ENCODE data around the gene ARID5A. TPM values are rescaled to one million over a fixed set of nuclear protein-coding genes. Genes with fewer than 3 reads are reported as not detected.

ARID5A gene
- total RNA-seq, 2 donors from 2014 or later, result 51.5 to 348 TPM

GRCh38 chr2:96521219-96521618, 15.3 kb upstream of the ARID5A start:
- DNase-seq (ENCODE audit: low spot score in 2 of 2) (no peak), ATAC-seq (no peak)
- peaks cover 5 to 22% of the 10 kb centered on the region in 2 donors for H3K9me3 Mint-ChIP-seq
- H3K27ac Mint-ChIP-seq, result peak overlapping the region in 1 of 2 donors; percentile 65
- peaks cover 4 to 22% of the 10 kb centered on the region in 2 donors for H3K36me3 Mint-ChIP-seq

DNA sequence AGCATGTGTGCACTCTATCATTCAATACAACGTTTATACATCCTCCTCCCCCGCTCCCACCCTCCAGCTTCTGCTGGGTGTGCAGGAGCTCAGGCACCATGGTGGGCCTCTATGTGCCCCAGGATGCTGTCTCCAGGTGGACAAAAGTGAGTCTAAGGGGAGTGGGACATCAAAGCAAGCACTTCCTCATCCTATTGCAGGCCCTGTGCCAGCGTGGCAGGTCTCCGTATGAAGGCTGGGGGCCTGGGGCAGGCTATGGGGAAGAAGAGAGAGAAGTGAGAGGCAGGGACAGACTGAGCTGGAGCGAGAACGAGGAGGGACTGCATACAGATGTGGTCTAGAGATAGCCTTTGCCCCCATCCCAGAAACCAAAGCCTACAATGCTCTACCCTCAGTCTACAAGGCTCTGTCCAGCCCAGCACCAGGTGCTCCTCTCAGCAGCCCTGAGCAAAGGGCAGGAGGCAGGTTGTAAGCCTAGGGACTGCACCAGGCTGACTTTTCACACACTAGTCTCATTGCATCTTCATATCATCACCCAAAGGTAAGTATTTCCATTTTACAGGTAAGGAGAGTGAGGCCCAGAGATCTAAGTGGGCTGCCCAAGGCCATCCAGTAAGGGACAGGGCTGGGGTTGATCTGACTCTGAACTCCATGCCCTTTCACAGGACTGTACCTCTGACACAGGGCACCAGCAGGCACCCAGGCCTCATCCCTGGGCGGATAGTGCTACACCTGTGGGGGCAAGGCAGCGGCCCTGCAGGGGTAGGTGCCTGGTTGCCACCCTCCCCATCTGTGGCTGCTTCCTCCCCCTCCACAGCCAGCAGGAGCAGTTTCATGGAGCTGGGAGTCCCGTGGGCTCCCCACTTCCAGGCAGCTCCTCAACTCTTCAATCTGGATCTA, 14.0 kb upstream of the ARID5A start:
- peaks cover 0 to 9% of the 10 kb centered on the region in 2 donors for H3K36me3 Mint-ChIP-seq
- H3K9me3 Mint-ChIP-seq, result peaks cover 0 to 10% of the 10 kb centered on the region in 2 donors
- DNase-seq (ENCODE audit: low spot score in 2 of 2) (no peak), ATAC-seq (no peak)
- peak overlapping the region in 1 of 2 donors; percentile 36 for H3K27ac Mint-ChIP-seq

DNA sequence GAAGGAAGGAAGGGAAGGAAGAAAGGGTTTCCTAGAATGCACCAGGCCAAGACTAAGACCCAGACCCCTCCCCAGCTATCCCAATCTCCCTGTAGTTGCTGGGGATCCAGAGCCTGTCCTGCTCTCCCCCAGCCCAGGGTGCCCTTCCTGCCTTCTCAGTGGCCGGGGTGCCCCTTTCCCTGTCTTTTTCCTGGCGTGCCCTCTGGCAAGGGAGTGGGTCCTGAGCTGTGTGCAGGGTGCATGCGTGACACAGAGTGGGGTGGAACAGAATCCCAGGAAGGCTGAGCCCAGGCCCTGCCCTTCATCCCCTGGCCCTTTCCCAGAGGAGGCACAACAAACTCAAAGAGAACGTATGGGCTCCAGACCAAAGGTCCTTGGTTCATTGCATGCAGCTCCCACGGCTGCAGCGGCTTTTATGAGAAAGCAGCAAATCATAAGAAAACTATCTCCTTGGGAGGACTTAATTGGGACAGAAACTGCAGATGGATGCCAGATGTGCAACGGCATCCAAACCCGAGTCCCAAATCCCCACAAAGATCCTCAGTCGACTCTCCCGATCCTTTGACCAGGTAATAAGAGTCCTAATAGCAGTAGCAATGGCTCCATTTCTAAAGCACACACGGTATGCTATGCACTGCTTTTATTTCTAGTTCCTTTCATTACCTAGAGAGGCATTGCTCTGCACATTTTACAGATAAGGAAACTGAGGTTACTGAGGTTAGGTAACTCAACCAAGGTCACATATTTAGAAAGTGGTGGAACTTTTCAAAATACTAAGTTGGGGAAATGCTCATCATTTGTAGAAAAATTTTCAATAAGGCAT, 12.7 kb upstream of the ARID5A start:
- H3K27ac Mint-ChIP-seq, result peak overlapping the region in 1 of 2 donors; percentile 5
- H3K9me3 Mint-ChIP-seq, result no peaks in the 10 kb centered on the region
- ATAC-seq, result peak in 1 of 2 donors; percentile 28
- no peak for DNase-seq (ENCODE audit: low spot score in 2 of 2)
- H3K36me3 Mint-ChIP-seq, result no peaks in the 10 kb centered on the region

GRCh38 chr2:96524482-96525210, 11.9 kb upstream of the ARID5A start:
- no peaks in the 10 kb centered on the region for H3K36me3 Mint-ChIP-seq
- DNase-seq (ENCODE audit: low spot score in 2 of 2), result peak in 1 of 2 donors; percentile 26
- peak overlapping the region in 1 of 2 donors; percentile 5 for H3K27ac Mint-ChIP-seq
- peak in 1 of 2 donors; percentile 42 for ATAC-seq
- H3K9me3 Mint-ChIP-seq, result no peaks in the 10 kb centered on the region

GRCh38 chr2:96525211-96525507, 11.4 kb upstream of the ARID5A start:
- Mint-ChIP-seq H3K9me3 (no peaks in the 10 kb centered on the region), H3K27ac (no peak overlapping the region), H3K36me3 (no peaks in the 10 kb centered on the region)
- DNase-seq (ENCODE audit: low spot score in 2 of 2) (no peak), ATAC-seq (no peak)

DNA sequence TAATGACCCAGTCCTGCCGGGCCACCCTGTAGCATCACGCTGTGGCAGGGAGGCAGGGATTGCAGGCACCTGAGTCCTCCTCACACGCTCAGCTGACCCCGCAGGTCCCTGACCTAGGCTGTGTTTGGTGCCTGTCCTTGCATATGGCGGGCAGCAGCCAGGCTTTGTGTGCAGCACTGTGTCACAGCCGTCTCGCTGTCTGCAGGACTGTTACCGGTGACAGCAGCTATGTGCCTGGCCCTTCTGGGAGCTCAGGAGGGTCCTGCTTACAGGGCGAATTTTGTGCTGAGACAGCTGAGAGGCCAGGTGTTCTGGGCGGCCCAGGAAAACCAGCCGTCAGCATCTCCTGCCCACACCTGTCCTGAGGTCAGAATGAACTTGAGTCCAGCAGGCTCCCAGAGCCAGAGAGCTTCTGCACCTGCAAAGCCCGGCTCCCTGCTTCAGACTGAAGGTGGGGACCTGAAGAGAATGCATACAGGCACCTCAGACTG, 10.4 kb upstream of the ARID5A start:
- ATAC-seq, result no peak
- Mint-ChIP-seq H3K9me3 (no peaks in the 10 kb centered on the region), H3K27ac (peak overlapping the region; percentile 44 to 98), H3K36me3 (no peaks in the 10 kb centered on the region)
- DNase-seq (ENCODE audit: low spot score in 2 of 2), result no peak

GRCh38 chr2:96526615-96527285, 9.8 kb upstream of the ARID5A start:
- ATAC-seq (no peak), DNase-seq (ENCODE audit: low spot score in 2 of 2) (no peak)
- H3K27ac Mint-ChIP-seq, result peak overlapping the region; percentile 88 to 98
- H3K9me3 Mint-ChIP-seq, result no peaks in the 10 kb centered on the region
- H3K36me3 Mint-ChIP-seq, result no peaks in the 10 kb centered on the region

GRCh38 chr2:96527286-96528005, 9.1 kb upstream of the ARID5A start:
- Mint-ChIP-seq H3K36me3 (no peaks in the 10 kb centered on the region), H3K27ac (peak overlapping the region; percentile 90 to 98), H3K9me3 (no peaks in the 10 kb centered on the region)
- ATAC-seq, result peak; percentile 26 to 44
- peak; percentile 70 to 78 for DNase-seq (ENCODE audit: low spot score in 2 of 2)

DNA sequence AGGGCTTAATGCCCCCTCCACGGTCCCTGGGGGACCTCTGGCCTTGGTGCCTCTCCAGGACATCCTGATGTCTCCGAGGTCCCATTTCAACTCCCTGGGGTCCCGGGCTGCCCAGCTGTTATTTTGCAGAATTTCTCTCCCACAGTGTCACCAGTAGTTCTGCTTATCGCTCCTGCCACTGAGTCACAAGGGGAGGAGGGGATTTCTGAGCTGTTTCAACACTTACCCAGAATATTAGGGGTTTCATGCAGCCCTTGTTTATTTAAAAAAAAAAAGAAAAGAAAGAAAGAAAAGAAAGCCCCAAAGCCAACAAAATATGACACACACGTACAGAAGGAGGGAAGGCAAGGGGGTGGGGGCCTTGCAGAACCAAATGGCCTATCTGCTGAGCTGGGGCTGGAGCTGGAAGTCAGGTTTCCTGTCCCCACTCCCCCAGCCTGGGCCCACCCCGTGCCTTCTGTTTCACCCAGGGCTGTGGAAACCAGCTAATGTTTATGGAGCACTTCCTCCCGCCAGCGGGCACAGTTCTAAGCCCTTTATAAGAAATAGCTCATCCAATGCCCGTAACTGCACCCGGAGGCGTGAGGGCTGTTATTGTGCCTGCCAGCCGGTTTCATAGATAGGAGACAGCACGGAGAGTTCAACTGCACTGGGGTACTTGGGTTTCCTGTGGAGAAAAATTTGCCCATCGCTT, 8.4 kb upstream of the ARID5A start:
- DNase-seq (ENCODE audit: low spot score in 2 of 2) (peak; percentile 78 to 85), ATAC-seq (peak; percentile 70)
- H3K9me3 Mint-ChIP-seq, result no peaks in the 10 kb centered on the region
- H3K36me3 Mint-ChIP-seq, result no peaks in the 10 kb centered on the region
- peak overlapping the region; percentile 90 to 98 for H3K27ac Mint-ChIP-seq

GRCh38 chr2:96528700-96529375, 7.7 kb upstream of the ARID5A start:
- no peaks in the 10 kb centered on the region for H3K36me3 Mint-ChIP-seq

DNA sequence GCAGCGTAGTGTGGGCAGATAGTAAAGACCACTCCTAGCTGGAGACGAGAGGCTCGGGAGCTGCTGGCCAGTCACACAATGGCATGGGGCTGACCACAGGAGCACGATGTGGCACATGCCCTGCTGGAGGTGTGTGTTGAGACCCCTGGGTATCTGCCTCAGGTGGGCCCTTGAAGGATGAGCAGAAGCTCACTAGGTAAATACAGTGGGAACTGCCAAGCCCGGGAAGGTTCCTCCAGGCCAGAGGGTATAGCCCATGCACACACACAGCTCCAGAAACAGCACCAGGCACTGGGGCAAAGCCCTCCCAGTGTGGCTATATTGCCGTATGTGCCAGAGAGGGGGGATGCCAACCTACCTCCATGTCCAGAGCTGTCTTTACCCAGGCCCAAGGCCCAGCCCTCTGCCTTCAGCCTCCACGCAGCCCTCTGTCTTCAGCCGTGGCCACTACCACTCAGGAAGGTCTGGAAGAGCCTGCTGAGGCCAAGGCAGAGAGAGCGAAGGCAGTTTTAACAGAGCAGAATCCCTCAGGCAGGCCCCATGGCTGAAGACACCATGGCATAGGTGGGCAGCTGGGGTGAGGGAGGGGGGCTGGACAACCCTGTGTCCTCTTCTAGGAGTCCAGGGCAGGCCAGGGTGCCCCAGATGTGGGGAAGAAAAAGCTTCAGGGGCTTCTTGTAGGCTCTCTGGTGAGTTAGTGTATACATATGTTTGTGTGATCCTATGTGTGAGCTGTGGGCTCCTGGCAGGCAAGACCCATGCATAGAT, 7.0 kb upstream of the ARID5A start:
- ATAC-seq (no peak), DNase-seq (ENCODE audit: low spot score in 2 of 2) (no peak)
- H3K27ac Mint-ChIP-seq, result peak overlapping the region; percentile 90 to 98
- H3K9me3 Mint-ChIP-seq, result no peaks in the 10 kb centered on the region
- no peaks in the 10 kb centered on the region for H3K36me3 Mint-ChIP-seq

More at GRCh38 chr2:96528700-96529375, 7.7 kb upstream of the ARID5A start:
- DNase-seq (ENCODE audit: low spot score in 2 of 2) (no peak), ATAC-seq (no peak)
- Mint-ChIP-seq H3K9me3 (no peaks in the 10 kb centered on the region), H3K27ac (peak overlapping the region; percentile 90 to 98)

DNA sequence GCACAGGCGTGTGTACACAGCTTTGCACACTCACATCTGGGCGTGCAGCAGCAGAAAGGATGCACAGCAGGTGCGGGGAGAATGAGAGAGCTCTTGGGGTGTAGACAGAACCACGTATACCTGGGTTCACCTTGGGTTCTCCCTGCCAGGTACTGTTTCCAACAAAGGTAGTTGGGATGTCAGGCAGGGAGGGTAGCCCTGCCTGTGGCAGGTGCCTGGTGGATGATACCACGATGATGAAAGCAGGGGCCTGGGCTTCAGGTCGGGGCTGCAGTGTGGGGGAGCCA, 6.5 kb upstream of the ARID5A start:
- Mint-ChIP-seq H3K36me3 (no peaks in the 10 kb centered on the region), H3K27ac (peak overlapping the region; percentile 90 to 98), H3K9me3 (no peaks in the 10 kb centered on the region)
- DNase-seq (ENCODE audit: low spot score in 2 of 2) (peak in 1 of 2 donors; percentile 50), ATAC-seq (no peak)

GRCh38 chr2:96530474-96531357, 5.8 kb upstream of the ARID5A start:
- no peaks in the 10 kb centered on the region for H3K9me3 Mint-ChIP-seq
- peak overlapping the region; percentile 90 to 98 for H3K27ac Mint-ChIP-seq
- peak; percentile 37 to 55 for DNase-seq (ENCODE audit: low spot score in 2 of 2)
- H3K36me3 Mint-ChIP-seq, result no peaks in the 10 kb centered on the region
- no peak for ATAC-seq
